Large intestine (tissue), 3 donors: ENCODE measurements around the gene STAU1. TPM values are rescaled to one million over a fixed set of nuclear protein-coding genes. Genes with fewer than 3 reads are reported as not detected.
"Not testable (repeated sequence)": the region's sequence is repeated elsewhere in the genome, so short reads cannot be mapped to it uniquely, and the experiment has no call there.

ENCODE experiments used
- DNase-seq, 2 donors: peaks; one replicate each; pipeline versions ENCODE4 v3.0.0 to v3.0.0-alpha.2; 2013
- H3K27ac ChIP-seq: one replicate; pipeline ENCODE4 v1.5.1; 2013; ENCODE audit warnings: low read length
- H3K27me3 ChIP-seq: 2 replicates; pipeline ENCODE4 v1.6.1; 2013; ENCODE audit warnings: low read length; ENCODE audit not compliant: control insufficient read depth, insufficient read depth
- H3K36me3 ChIP-seq: 2 replicates; pipeline ENCODE4 v1.6.1; 2013; ENCODE audit warnings: low read length; ENCODE audit not compliant: control insufficient read depth, insufficient read depth
- H3K4me1 ChIP-seq: one replicate; pipeline ENCODE4 v1.6.1; 2013; ENCODE audit warnings: low read length; ENCODE audit not compliant: control insufficient read depth, insufficient read depth
- H3K4me3 ChIP-seq: one replicate; pipeline ENCODE4 v1.5.1; 2013; ENCODE audit warnings: low read length
- H3K9me3 ChIP-seq: one replicate; pipeline ENCODE4 v1.6.1; 2013; ENCODE audit warnings: mild to moderate bottlenecking, low read depth, low read length, moderate library complexity; ENCODE audit not compliant: control insufficient read depth
- WGBS: methylation state at CpG from one replicate; pipeline ENCODE4 v1.1.5; 2013; ENCODE audit warnings: low lambda C conversion rate; ENCODE audit not compliant: insufficient coverage; 5-methylcytosine and 5-hydroxymethylcytosine counted together
- polyA plus RNA-seq: library from polyadenylated mRNA; unstranded; fragments of 120-200 nt; gene quantifications from one replicate; pipeline ENCODE4 v1.2.1, GENCODE V29; 2013

Gene STAU1
- polyA plus RNA-seq, 1 donor = 110 TPM

DNA sequence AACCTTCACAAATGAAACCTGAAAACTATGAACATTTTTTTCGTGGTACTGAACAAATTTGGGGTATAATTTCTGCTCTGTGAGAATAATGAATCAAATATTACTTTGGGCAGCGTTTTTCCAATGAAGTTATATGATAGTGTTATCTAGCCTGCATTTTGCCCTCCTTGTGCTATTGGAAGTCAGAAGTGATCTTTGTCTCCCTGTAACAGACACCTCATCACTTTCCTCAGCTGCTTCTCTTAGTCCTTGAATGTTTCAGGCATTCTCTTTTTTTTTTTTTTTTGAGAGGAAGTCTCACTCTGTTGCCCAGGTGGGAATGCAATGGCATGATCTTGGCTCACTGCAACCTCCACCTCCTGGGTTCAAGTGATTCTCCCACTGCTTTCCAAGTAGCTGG is 41.2 kb upstream of the STAU1 start:
- Histone ChIP-seq H3K27ac (peak overlapping the region; percentile 78), H3K27me3 (no peaks in the 10 kb centered on the region), H3K4me1 (peaks cover 25% of the 10 kb centered on the region), H3K36me3 (peaks cover 81% of the 10 kb centered on the region), H3K9me3 (no peaks in the 10 kb centered on the region), H3K4me3 (no peak overlapping the region)
- DNase-seq = peak; percentile 53 to 68
- WGBS = no CpG with 5 or more reads among the region's 2 CpGs

- H3K4me1 ChIP-seq = peaks cover 25% of the 10 kb centered on the region
- H3K27ac ChIP-seq = peak overlapping the region; percentile 67
Observed at GRCh38 chr20:49228676-49229075, 40.5 kb upstream of the STAU1 start.

GRCh38 chr20:49225896-49226295 is 37.8 kb upstream of the STAU1 start:
- no peak for DNase-seq
- WGBS = no CpG with 5 or more reads among the region's 7 CpGs
- H3K9me3 ChIP-seq = no peaks in the 10 kb centered on the region
- peaks cover 19% of the 10 kb centered on the region for H3K4me1 ChIP-seq
- peaks cover 80% of the 10 kb centered on the region for H3K36me3 ChIP-seq
- no peak overlapping the region for H3K27ac ChIP-seq
- no peaks in the 10 kb centered on the region for H3K27me3 ChIP-seq
- H3K4me3 ChIP-seq = no peak overlapping the region

More at GRCh38 chr20:49228676-49229075, 40.5 kb upstream of the STAU1 start:
- H3K36me3 ChIP-seq = peaks cover 81% of the 10 kb centered on the region
- H3K9me3 ChIP-seq = no peaks in the 10 kb centered on the region
- no peak overlapping the region for H3K4me3 ChIP-seq
- no peaks in the 10 kb centered on the region for H3K27me3 ChIP-seq
- no peak for DNase-seq
- WGBS = no CpG with 5 or more reads among the region's 9 CpGs

GRCh38 chr20:49219924-49220831 is 32.0 kb upstream of the STAU1 start:
- H3K27ac ChIP-seq = peak overlapping the region; percentile 73
- no peaks in the 10 kb centered on the region for H3K27me3 ChIP-seq
- H3K9me3 ChIP-seq = no peaks in the 10 kb centered on the region
- WGBS = 51% methylated on average over 3 of the region's 28 CpGs
- no peak for DNase-seq
- peak overlapping the region; percentile 69 for H3K4me3 ChIP-seq
- peaks cover 39% of the 10 kb centered on the region for H3K36me3 ChIP-seq
- peaks cover 7% of the 10 kb centered on the region for H3K4me1 ChIP-seq

DNA sequence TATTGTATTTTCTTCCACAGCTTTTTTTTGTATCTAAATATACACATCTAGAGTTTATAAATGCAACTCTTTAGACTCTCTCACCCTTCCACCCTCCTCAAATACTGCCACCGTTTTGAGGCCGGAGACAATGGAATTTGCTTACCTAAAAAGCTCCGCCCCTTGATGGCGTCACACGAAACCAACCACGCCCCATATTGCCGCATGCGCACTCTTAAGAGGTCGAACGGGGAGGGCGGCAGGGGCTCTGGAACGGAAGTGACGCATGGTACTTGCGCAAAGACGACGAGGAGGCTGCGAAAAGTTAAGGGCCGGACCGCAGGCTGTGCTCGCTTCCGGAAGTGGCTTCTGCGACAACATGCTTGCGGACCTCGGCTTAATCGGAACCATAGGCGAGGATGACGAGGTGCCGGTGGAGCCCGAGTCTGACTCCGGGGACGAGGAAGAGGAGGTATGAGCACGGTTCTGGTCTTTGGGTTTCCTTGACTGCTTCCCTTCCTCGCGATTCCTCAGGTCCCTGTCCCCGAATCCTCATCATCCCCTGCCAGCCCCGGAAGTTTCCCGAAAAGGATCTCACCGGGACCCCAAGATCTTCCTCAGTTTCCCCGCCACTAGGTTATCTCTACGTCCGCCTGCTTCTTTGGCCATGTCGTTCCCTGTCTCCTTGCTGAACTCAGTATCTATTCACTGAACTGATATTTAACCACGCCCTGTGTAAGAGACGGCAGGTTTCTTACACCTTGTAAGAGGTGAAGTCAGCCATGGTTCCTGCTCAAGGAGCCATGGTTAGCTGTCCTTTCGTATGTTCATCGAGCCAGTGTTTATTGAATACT is 31.2 kb upstream of the STAU1 start, which contains the start of gene DDX27:
DDX27 (plus strand) TSS at position 326 of the 833 bp plus-strand sequence; CDS start at position 359, 33 bp downstream.
- peak within 1 kb of the TSS; percentile 69 for H3K4me3 ChIP-seq
- WGBS = no CpG with 5 or more reads among the region's 46 CpGs
- peaks cover 7% of the 10 kb centered on the region for H3K4me1 ChIP-seq

GRCh38 chr20:49218739-49219090 is 30.6 kb upstream of the STAU1 start:
- H3K4me1 ChIP-seq, H3K9me3 ChIP-seq, H3K27me3 ChIP-seq, DNase-seq: not testable (repeated sequence)
- Histone ChIP-seq H3K4me3 (peak overlapping the region; percentile 69), H3K27ac (peak overlapping the region; percentile 73), H3K36me3 (peaks cover 25% of the 10 kb centered on the region)
- no CpG with 5 or more reads among the region's 13 CpGs for WGBS

More for the DNA sequence above, 31.2 kb upstream of the STAU1 start, which contains the start of gene DDX27:
- H3K9me3 ChIP-seq = no peaks in the 10 kb centered on the region
- no peaks in the 10 kb centered on the region for H3K27me3 ChIP-seq
- DNase-seq = peak; percentile 98 to 99
- H3K36me3 ChIP-seq = peaks cover 31% of the 10 kb centered on the region
- H3K27ac ChIP-seq = peak within 1 kb of the TSS; percentile 73

DNA sequence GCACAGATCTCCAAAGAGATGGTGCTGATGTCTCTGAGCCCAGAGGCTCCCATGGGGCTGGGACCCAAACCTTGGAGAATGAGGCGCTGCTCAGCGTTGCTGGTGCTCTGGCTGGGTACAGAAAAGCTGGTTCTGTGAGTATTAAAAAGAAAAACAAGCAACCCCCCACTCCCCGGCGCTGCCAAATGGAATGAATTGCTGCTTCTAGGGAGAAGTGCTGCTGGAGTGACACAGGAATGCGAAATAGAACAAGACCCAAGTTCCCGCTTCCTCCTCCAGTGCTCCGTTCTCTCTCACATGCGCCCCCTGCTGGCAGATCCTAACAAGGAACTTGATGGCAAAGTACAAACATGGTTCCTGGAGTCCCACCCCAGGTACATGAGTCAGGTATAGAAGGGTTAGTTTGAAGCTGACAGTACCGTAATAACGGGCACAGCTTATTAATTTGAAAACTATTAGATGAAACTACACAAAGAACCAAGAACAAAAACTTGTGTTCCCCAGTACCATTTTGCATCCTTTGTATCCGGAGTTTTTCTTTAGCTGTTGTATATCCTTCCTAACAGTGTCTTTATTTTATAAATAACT is 29.0 kb upstream of the STAU1 start:
- no peak overlapping the region for H3K4me3 ChIP-seq
- H3K27ac ChIP-seq = no peak overlapping the region
- no CpG with 5 or more reads among the region's 11 CpGs for WGBS

GRCh38 chr20:49215232-49215631 is 27.1 kb upstream of the STAU1 start:
- Histone ChIP-seq H3K36me3 (no peaks in the 10 kb centered on the region), H3K4me3 (no peak overlapping the region), H3K9me3 (no peaks in the 10 kb centered on the region), H3K4me1 (peaks cover 2% of the 10 kb centered on the region), H3K27me3 (no peaks in the 10 kb centered on the region), H3K27ac (no peak overlapping the region)
- WGBS = no CpG with 5 or more reads among the region's 3 CpGs
- no peak for DNase-seq

More for the DNA sequence above, 29.0 kb upstream of the STAU1 start:
- peaks cover 7% of the 10 kb centered on the region for H3K4me1 ChIP-seq
- DNase-seq = peak; percentile 91 to 93
- H3K27me3 ChIP-seq = no peaks in the 10 kb centered on the region
- H3K9me3 ChIP-seq = no peaks in the 10 kb centered on the region
- H3K36me3 ChIP-seq = peaks cover 12% of the 10 kb centered on the region

DNA sequence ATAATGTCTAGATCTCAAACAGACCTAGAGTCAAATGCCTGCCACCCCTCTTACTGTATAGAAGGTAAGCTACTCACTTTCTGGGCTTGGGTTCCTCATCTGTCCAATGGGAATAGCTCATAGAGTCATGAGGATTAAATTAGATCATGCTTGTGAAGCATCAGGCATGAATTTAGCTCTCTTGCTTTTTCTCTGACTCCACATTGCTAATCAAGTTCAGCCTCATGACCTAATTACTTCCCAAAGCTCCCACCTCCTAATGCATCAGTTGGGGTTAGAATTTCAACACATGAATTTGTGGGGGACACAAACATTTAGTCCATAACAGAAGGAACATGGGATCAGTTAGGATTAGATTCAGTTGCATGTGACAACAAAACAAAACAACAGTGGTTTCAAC is 26.4 kb upstream of the STAU1 start:
- no peaks in the 10 kb centered on the region for H3K27me3 ChIP-seq
- H3K4me3 ChIP-seq = no peak overlapping the region
- no peaks in the 10 kb centered on the region for H3K36me3 ChIP-seq
- H3K9me3 ChIP-seq = no peaks in the 10 kb centered on the region
- H3K4me1 ChIP-seq = no peaks in the 10 kb centered on the region
- H3K27ac ChIP-seq = no peak overlapping the region
- DNase-seq = no peak

DNA sequence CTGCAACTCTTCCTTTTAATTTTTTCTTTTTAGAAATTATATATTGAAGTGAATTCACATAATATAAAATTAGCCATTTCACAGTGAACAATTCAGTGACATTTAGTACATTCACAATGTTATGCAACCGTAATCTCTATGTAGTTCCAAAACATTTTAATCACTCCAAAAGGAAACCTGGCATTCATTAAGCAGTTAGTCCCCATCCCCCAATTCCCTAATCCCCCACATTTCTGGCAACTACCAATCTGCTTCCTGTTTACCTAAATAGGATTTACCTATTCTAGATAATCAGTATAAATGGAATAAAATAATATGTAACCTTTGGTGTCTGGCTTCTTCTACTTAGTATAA is 22.6 kb upstream of the STAU1 start:
- H3K4me1 ChIP-seq = no peaks in the 10 kb centered on the region
- DNase-seq = no peak
- no peak overlapping the region for H3K27ac ChIP-seq
- no peaks in the 10 kb centered on the region for H3K27me3 ChIP-seq
- no peak overlapping the region for H3K4me3 ChIP-seq
- H3K36me3 ChIP-seq = no peaks in the 10 kb centered on the region
- WGBS = no CpG with 5 or more reads among the region's 1 CpG
- no peaks in the 10 kb centered on the region for H3K9me3 ChIP-seq
